Heart left ventricle (tissue), 13 donors: ENCODE results near the gene RUNX3.

ENCODE experiments used
- POLR2A ChIP-seq, 2 donors: fragments of 450-650 bp; IDR thresholded peaks; one replicate each; pipeline ENCODE4 v1.6.1; 2017; ENCODE audit warnings: antibody characterized with exemption in 2 of 2, mild to moderate bottlenecking in 2 of 2, moderate library complexity in 2 of 2
- TF ChIP-seq, protein P1 (sequence below), 12 donors: fragments of 200-600 bp; sonication (generic) in 4 of 12; IDR thresholded peaks; one replicate each; pipeline versions ENCODE4 v1.5.0 to v1.8.0; 2018 to 2022; ENCODE audit warnings: antibody characterized with exemption in 12 of 12, mild to moderate bottlenecking in 5 of 12
- donor health status: ischemic (EF 13 %, LVEDD 7.1; RV severe dilation, severe dysfunction).
- donor health status: DM: no; HTN: yes; CAD: no.
- donor health status: DM: no; HTN: no; CAD: no.
- donor health status: ischemic (EF 25% LVEDD 6.9; RV normal size, moderate dysfunction).
- donor health status: ischemic (EF 25% LVEDD 5.7; RV mildly dilated, moderate dysfunction).
- donor health status: ischemic (EF 35%, LVEDD 5.7; RV mildly dilated, moderate dysfunction).
- donor health status: nonischemic (EF 11% LVEDD 7.7; RV severe dilation, severe dysfunction).
- donor health status: DM: yes; HTN: yes; CAD: no.
- donor health status: PGD.
- donor health status: ischemic (EF 29% LVEDD 5.4; RV normal size, mild dysfunction).
- donor health status: nonischemic (EF 23%, LVEDD 6.1; RV moderate dilation, normal function).

DNA sequence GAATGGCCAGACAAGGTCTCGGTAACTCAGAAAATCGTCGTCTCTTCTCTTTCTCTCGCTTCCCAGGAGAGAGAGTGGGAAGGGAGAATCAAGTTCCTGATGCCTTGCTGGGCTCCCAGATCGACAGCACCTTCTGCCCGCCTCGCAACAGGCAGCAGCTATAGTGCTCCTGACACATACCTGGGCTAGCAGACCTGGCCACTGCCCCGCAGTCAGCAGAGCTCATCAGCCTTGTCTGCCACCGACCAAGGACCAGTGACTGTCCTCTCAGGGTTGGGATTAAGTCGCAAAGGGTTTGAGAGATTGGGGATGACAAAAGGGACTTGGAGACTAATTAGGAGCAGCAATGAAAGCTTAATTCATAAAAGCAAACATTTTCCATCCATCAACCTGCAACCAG lies 4.1 kb downstream of the RUNX3 start:
- TF ChIP-seq, protein P1, sequence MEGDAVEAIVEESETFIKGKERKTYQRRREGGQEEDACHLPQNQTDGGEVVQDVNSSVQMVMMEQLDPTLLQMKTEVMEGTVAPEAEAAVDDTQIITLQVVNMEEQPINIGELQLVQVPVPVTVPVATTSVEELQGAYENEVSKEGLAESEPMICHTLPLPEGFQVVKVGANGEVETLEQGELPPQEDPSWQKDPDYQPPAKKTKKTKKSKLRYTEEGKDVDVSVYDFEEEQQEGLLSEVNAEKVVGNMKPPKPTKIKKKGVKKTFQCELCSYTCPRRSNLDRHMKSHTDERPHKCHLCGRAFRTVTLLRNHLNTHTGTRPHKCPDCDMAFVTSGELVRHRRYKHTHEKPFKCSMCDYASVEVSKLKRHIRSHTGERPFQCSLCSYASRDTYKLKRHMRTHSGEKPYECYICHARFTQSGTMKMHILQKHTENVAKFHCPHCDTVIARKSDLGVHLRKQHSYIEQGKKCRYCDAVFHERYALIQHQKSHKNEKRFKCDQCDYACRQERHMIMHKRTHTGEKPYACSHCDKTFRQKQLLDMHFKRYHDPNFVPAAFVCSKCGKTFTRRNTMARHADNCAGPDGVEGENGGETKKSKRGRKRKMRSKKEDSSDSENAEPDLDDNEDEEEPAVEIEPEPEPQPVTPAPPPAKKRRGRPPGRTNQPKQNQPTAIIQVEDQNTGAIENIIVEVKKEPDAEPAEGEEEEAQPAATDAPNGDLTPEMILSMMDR (IDR thresholded peaks at IDR 0.05), result no peak
- no peak for TF ChIP-seq POLR2A (IDR thresholded peaks at IDR 0.05)
